Activated CD8-positive, alpha-beta T cell treated with anti-CD3 and anti-CD28 coated beads, Interleukin-2, amount 10 ng/mL, durations not matched to agents 7 days and 5 days (primary cell): ENCODE measurements around the gene DMPK. TPM values are rescaled to one million over a fixed set of nuclear protein-coding genes. Genes with fewer than 3 reads are reported as not detected.

Experiments used
- ATAC-seq: fragments of 150-1000 bp; cut with Tn5 transposase; one replicate; pipeline ENCODE4 v1.10.0; 2021; ENCODE audit warnings: moderate library complexity
- CTCF ChIA-PET: fragments of 350-600 bp; sonication (Branson Sonifier 250); formaldehyde crosslinking; loops from one replicate; lab custom pipeline; 2021; ENCODE audit warnings: antibody characterized with exemption; lab: Charles Lee
- POLR2A ChIA-PET: fragments of 350-600 bp; sonication (Branson Sonifier 250); formaldehyde crosslinking; loops from one replicate; lab custom pipeline; 2021; ENCODE audit warnings: antibody characterized with exemption; lab: Charles Lee
- DNase-seq: peaks from one replicate; pipeline ENCODE4 v3.0.0-alpha.2; 2020
- H3K27ac Mint-ChIP-seq: one replicate; pipeline ENCODE4 v1.8.0; 2021; ENCODE audit warnings: mild to moderate bottlenecking, mixed read lengths
- H3K27me3 Mint-ChIP-seq: one replicate; pipeline ENCODE4 v1.8.0; 2021; ENCODE audit warnings: low read depth, mixed read lengths
- H3K36me3 Mint-ChIP-seq: one replicate; pipeline ENCODE4 v1.8.0; 2021; ENCODE audit warnings: low read depth, mixed read lengths
- H3K4me1 Mint-ChIP-seq: one replicate; pipeline ENCODE4 v1.8.0; 2021; ENCODE audit warnings: low read depth, mixed read lengths
- H3K4me3 Mint-ChIP-seq: one replicate; pipeline ENCODE4 v1.8.0; 2021; ENCODE audit warnings: mild to moderate bottlenecking, mixed read lengths
- H3K9me3 Mint-ChIP-seq: one replicate; pipeline ENCODE4 v1.8.0; 2022; ENCODE audit warnings: mixed read lengths; ENCODE audit not compliant: insufficient read depth
- total RNA-seq, 2 experiments: library from RNA; stranded (reverse); gene quantifications; one replicate each; pipeline ENCODE4 v1.2.3, GENCODE V29; 2021

The DMPK gene
- total RNA-seq, 2 experiments from 2014 or later, result 9.9 to 14.4 TPM

GRCh38 chr19:45773384-45773783 is 8.9 kb downstream of the DMPK start:
- ChIA-PET CTCF (interaction anchor here (0.8 to 9.4 kb wide), 4 partner anchors 19 to 44 kb away, joined by 3 to 238 read pairs (median 7); partner anchors contain the start of gene DMWD), POLR2A (interaction anchor here (1.3 kb wide), 1 partner anchor 42 kb away, joined by 3 read pairs; the partner anchor contains the start of gene FBXO46)
- no peak for DNase-seq
- Mint-ChIP-seq H3K9me3 (no peaks in the 10 kb centered on the region), H3K36me3 (no peaks in the 10 kb centered on the region), H3K27me3 (peaks cover 29% of the 10 kb centered on the region), H3K4me1 (peaks cover 20% of the 10 kb centered on the region), H3K4me3 (no peak overlapping the region), H3K27ac (no peak overlapping the region)
- no peak for ATAC-seq

- Mint-ChIP-seq H3K27ac (no peak overlapping the region), H3K9me3 (no peaks in the 10 kb centered on the region), H3K36me3 (no peaks in the 10 kb centered on the region), H3K4me1 (peaks cover 19% of the 10 kb centered on the region), H3K4me3 (no peak overlapping the region), H3K27me3 (peaks cover 30% of the 10 kb centered on the region)
- ATAC-seq (no peak), DNase-seq (no peak)
- CTCF ChIA-PET, result interaction anchor here (0.8 to 9.4 kb wide), 4 partner anchors 19 to 45 kb away, joined by 3 to 238 read pairs (median 7); partner anchors contain the start of gene DMWD
- POLR2A ChIA-PET, result interaction anchor here (1.3 kb wide), 1 partner anchor 42 kb away, joined by 3 read pairs; the partner anchor contains the start of gene FBXO46
Measured at GRCh38 chr19:45772912-45773311, 9.4 kb downstream of the DMPK start.

- Mint-ChIP-seq H3K4me1 (peaks cover 21% of the 10 kb centered on the region), H3K9me3 (no peaks in the 10 kb centered on the region), H3K27me3 (peaks cover 29% of the 10 kb centered on the region), H3K36me3 (no peaks in the 10 kb centered on the region), H3K4me3 (no peak overlapping the region), H3K27ac (no peak overlapping the region)
- DNase-seq (no peak), ATAC-seq (no peak)
- CTCF ChIA-PET, result interaction anchor here (0.9 to 9.4 kb wide), 4 partner anchors 20 to 45 kb away, joined by 3 to 238 read pairs (median 8); partner anchors contain the start of gene DMWD
- POLR2A ChIA-PET, result interaction anchor here (1.3 kb wide), 1 partner anchor 41 kb away, joined by 3 read pairs; the partner anchor contains the start of gene FBXO46
Measured at GRCh38 chr19:45772130-45772840, 10.0 kb downstream of the DMPK start.

- no peak for DNase-seq
- ATAC-seq, result no peak
- POLR2A ChIA-PET, result interaction anchor here (0.5 to 0.8 kb wide), 2 partner anchors 8 to 101 kb away, joined by 3 to 4 read pairs; no protein-coding TSS in a partner anchor
- Mint-ChIP-seq H3K36me3 (no peaks in the 10 kb centered on the region), H3K4me3 (peak overlapping the region; percentile 81), H3K27ac (no peak overlapping the region), H3K4me1 (peaks cover 23% of the 10 kb centered on the region), H3K9me3 (no peaks in the 10 kb centered on the region), H3K27me3 (peaks cover 27% of the 10 kb centered on the region)
- CTCF ChIA-PET, result interaction anchor here (1.0 to 9.4 kb wide), 9 partner anchors 7 to 79 kb away, joined by 3 to 238 read pairs (median 27); partner anchors contain the start of genes DMWD, QPCTL and SNRPD2
Measured at GRCh38 chr19:45771311-45771933, 10.9 kb downstream of the DMPK start.

- ChIA-PET POLR2A (interaction anchor here (0.5 to 1.7 kb wide), 7 partner anchors 9 to 481 kb away, joined by 3 to 8 read pairs (median 4); no protein-coding TSS in a partner anchor), CTCF (interaction anchor here (0.6 to 9.4 kb wide), 34 partner anchors 8 to 783 kb away, joined by 3 to 238 read pairs (median 7); partner anchors contain the start of genes DMWD, FOXA3, MYPOP and QPCTL)
- Mint-ChIP-seq H3K4me3 (peak overlapping the region; percentile 81), H3K4me1 (peaks cover 23% of the 10 kb centered on the region), H3K27me3 (peaks cover 29% of the 10 kb centered on the region), H3K36me3 (no peaks in the 10 kb centered on the region), H3K27ac (peak overlapping the region; percentile 74), H3K9me3 (no peaks in the 10 kb centered on the region)
- DNase-seq (peak; percentile 91), ATAC-seq (peak; percentile 78)
Measured at GRCh38 chr19:45770192-45771101, 11.8 kb downstream of the DMPK start.

- ChIA-PET POLR2A (interaction anchor here (0.6 to 1.7 kb wide), 7 partner anchors 15 to 482 kb away, joined by 3 to 8 read pairs (median 6); partner anchors contain the start of genes QPCTL and SNRPD2), CTCF (interaction anchor here (0.6 to 9.4 kb wide), 44 partner anchors 9 to 608 kb away, joined by 3 to 238 read pairs (median 6); partner anchors contain the start of genes CCDC61, DMWD, FBXO46 and FOXA3)
- H3K9me3 Mint-ChIP-seq, result no peaks in the 10 kb centered on the region
- peak; percentile 76 for DNase-seq
- no peaks in the 10 kb centered on the region for H3K36me3 Mint-ChIP-seq
- peaks cover 23% of the 10 kb centered on the region for H3K4me1 Mint-ChIP-seq
- peak overlapping the region; percentile 74 for H3K27ac Mint-ChIP-seq
- peak overlapping the region; percentile 81 for H3K4me3 Mint-ChIP-seq
- peak; percentile 52 for ATAC-seq
- H3K27me3 Mint-ChIP-seq, result peaks cover 27% of the 10 kb centered on the region
Measured at GRCh38 chr19:45769821-45770191, 12.5 kb downstream of the DMPK start.

- H3K4me1 Mint-ChIP-seq, result peaks cover 23% of the 10 kb centered on the region
Measured at GRCh38 chr19:45768984-45769782, 13.1 kb downstream of the DMPK start, which contains the start of gene SIX5. SIX5 (minus strand) TSS chr19:45769252; CDS start chr19:45768844, 408 bp downstream.

GRCh38 chr19:45768655-45768983 is 13.7 kb downstream of the DMPK start:
- ATAC-seq (no peak), DNase-seq (peak; percentile 56)
- Mint-ChIP-seq H3K9me3 (no peaks in the 10 kb centered on the region), H3K27ac (peak overlapping the region; percentile 39), H3K27me3 (peaks cover 25% of the 10 kb centered on the region), H3K36me3 (no peaks in the 10 kb centered on the region), H3K4me1 (peaks cover 23% of the 10 kb centered on the region), H3K4me3 (peak overlapping the region; percentile 81)
- ChIA-PET CTCF (interaction anchor here (0.7 to 9.4 kb wide), 25 partner anchors 8 to 283 kb away, joined by 3 to 238 read pairs (median 7); partner anchors contain the start of genes DMWD, FOXA3, GIPR and MYPOP), POLR2A (interaction anchor here (0.6 to 1.7 kb wide), 5 partner anchors 14 to 77 kb away, joined by 3 to 8 read pairs (median 6); partner anchors contain the start of genes QPCTL and SNRPD2)

More at GRCh38 chr19:45768984-45769782, 13.1 kb downstream of the DMPK start, which contains the start of gene SIX5:
- ChIA-PET POLR2A (interaction anchor here (0.6 to 1.7 kb wide), 9 partner anchors 14 to 227 kb away, joined by 3 to 8 read pairs (median 4); partner anchors contain the start of genes QPCTL and SNRPD2), CTCF (interaction anchor here (0.6 to 9.4 kb wide), 51 partner anchors 9 to 609 kb away, joined by 3 to 238 read pairs (median 5); partner anchors contain the start of genes CCDC61, DMWD, FBXO46 and FOXA3)
- peaks cover 25% of the 10 kb centered on the region for H3K27me3 Mint-ChIP-seq
- peak within 1 kb of the TSS; percentile 81 for H3K4me3 Mint-ChIP-seq
- DNase-seq (peak; percentile 97), ATAC-seq (peak; percentile 69)
- H3K27ac Mint-ChIP-seq, result peak within 1 kb of the TSS; percentile 74
- no peaks in the 10 kb centered on the region for H3K9me3 Mint-ChIP-seq
- H3K36me3 Mint-ChIP-seq, result no peaks in the 10 kb centered on the region

- CTCF ChIA-PET, result interaction anchor here (1.0 to 9.4 kb wide), 13 partner anchors 11 to 117 kb away, joined by 3 to 238 read pairs (median 17); partner anchors contain the start of genes DMWD, FOXA3, GIPR and QPCTL
Measured at GRCh38 chr19:45767881-45768654, 14.2 kb downstream of the DMPK start.

More at GRCh38 chr19:45767881-45768654, 14.2 kb downstream of the DMPK start:
- POLR2A ChIA-PET, result interaction anchor here (0.6 to 1.7 kb wide), 3 partner anchors 13 to 76 kb away, joined by 3 to 8 read pairs (median 6); partner anchors contain the start of genes QPCTL and SNRPD2
- Mint-ChIP-seq H3K4me3 (no peak overlapping the region), H3K9me3 (no peaks in the 10 kb centered on the region), H3K27ac (no peak overlapping the region), H3K27me3 (peaks cover 25% of the 10 kb centered on the region), H3K36me3 (no peaks in the 10 kb centered on the region), H3K4me1 (peaks cover 23% of the 10 kb centered on the region)
- ATAC-seq (no peak), DNase-seq (no peak)
